ENCODE data around the gene KLHL25. TPM values are rescaled to one million over a fixed set of nuclear protein-coding genes. Genes with fewer than 3 reads are reported as not detected.

Gene KLHL25
- polyA plus RNA-seq, 1 experiment, result 4.5 TPM

DNA sequence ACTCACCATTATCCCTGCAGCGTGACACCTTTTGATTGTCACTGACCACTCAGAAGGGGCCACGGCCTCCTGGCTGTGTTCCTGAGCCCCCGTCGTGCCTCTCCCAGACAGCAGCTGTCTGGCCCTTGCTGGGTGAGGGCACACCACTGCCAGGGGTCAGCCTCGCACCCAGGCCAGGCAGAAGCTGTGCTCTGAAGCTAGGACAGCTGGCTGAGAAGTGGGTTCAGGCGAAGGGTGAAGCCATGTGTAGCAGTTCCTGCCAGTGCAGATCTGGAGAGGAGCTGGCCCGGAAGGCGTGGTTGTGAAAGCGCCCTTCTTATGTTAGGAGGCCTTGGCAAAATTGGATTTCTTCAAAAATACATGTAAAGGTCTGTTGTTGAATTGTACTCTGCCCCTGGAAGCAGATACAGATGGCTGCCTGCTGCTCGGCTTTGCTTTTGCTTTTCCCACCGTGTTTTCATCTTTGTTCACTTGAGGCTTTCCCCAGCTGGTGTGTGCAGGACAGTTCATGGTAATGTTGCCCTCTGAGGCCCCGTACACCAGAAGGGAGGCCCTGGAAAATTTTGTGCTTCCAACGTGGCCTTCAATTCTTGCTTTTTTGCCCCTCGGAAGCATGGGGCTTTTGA lies 49.1 kb downstream of the KLHL25 start:
- CTCF ChIA-PET, result no interaction called here
- DNase-seq (ENCODE audit: low read depth), result no peak
- Histone ChIP-seq H3K27me3 (ENCODE audit: control insufficient read depth, insufficient read depth, low read length) (no peaks in the 10 kb centered on the region), H3K36me3 (ENCODE audit: control insufficient read depth, insufficient read depth, low read length) (peaks cover 37% of the 10 kb centered on the region), H3K4me3 (ENCODE audit: low read depth, low read length) (no peak overlapping the region)
- TF ChIP-seq, protein P1, sequence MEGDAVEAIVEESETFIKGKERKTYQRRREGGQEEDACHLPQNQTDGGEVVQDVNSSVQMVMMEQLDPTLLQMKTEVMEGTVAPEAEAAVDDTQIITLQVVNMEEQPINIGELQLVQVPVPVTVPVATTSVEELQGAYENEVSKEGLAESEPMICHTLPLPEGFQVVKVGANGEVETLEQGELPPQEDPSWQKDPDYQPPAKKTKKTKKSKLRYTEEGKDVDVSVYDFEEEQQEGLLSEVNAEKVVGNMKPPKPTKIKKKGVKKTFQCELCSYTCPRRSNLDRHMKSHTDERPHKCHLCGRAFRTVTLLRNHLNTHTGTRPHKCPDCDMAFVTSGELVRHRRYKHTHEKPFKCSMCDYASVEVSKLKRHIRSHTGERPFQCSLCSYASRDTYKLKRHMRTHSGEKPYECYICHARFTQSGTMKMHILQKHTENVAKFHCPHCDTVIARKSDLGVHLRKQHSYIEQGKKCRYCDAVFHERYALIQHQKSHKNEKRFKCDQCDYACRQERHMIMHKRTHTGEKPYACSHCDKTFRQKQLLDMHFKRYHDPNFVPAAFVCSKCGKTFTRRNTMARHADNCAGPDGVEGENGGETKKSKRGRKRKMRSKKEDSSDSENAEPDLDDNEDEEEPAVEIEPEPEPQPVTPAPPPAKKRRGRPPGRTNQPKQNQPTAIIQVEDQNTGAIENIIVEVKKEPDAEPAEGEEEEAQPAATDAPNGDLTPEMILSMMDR (IDR thresholded peaks at IDR 0.05; ENCODE audit: insufficient read depth, low read depth, low read length), result no peak
- POLR2A ChIA-PET, result no interaction called here

GRCh38 chr15:85745023-85745422 lies 49.7 kb downstream of the KLHL25 start:
- TF ChIP-seq, protein P1 (IDR thresholded peaks at IDR 0.05; ENCODE audit: insufficient read depth, low read depth, low read length), result no peak
- Histone ChIP-seq H3K27me3 (ENCODE audit: control insufficient read depth, insufficient read depth, low read length) (no peaks in the 10 kb centered on the region), H3K4me3 (ENCODE audit: low read depth, low read length) (no peak overlapping the region), H3K36me3 (ENCODE audit: control insufficient read depth, insufficient read depth, low read length) (peaks cover 41% of the 10 kb centered on the region)
- no peak for DNase-seq (ENCODE audit: low read depth)
- CTCF ChIA-PET, result no interaction called here
- POLR2A ChIA-PET, result no interaction called here

DNA sequence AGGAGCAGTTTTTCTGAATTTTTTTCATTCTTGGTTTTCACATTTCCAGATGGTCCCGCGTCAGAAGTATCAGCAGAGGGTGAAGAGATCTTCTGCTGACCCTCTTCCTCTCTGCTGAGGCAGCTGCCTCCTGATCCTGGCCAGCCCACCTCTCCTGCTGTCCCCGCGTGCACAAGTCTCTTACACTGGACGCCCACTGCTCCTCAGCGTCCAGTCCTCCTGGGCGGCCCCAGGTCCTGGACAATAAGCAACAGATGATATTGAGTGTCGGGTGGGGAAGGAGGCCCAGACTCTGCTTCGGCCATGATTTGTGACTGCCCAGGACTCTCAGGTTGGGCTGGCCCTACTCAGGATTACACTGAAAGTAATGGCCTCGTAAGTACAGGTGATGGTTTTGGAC lies 50.1 kb downstream of the KLHL25 start:
- POLR2A ChIA-PET, result no interaction called here
- Histone ChIP-seq H3K36me3 (ENCODE audit: control insufficient read depth, insufficient read depth, low read length) (peaks cover 41% of the 10 kb centered on the region), H3K4me3 (ENCODE audit: low read depth, low read length) (no peak overlapping the region), H3K27me3 (ENCODE audit: control insufficient read depth, insufficient read depth, low read length) (no peaks in the 10 kb centered on the region)
- CTCF ChIA-PET, result interaction anchor here (0.7 kb wide), 1 partner anchor 86 kb away, joined by 3 read pairs; no protein-coding TSS in a partner anchor
- no peak for DNase-seq (ENCODE audit: low read depth)
- TF ChIP-seq, protein P1 (IDR thresholded peaks at IDR 0.05; ENCODE audit: insufficient read depth, low read depth, low read length), result no peak

- Histone ChIP-seq H3K36me3 (ENCODE audit: control insufficient read depth, insufficient read depth, low read length) (peaks cover 37% of the 10 kb centered on the region), H3K27me3 (ENCODE audit: control insufficient read depth, insufficient read depth, low read length) (no peaks in the 10 kb centered on the region), H3K4me3 (ENCODE audit: low read depth, low read length) (no peak overlapping the region)
- ChIA-PET POLR2A (no interaction called here), CTCF (interaction anchor here (0.8 to 1.4 kb wide), 2 partner anchors 9 to 14 kb away, joined by 3 to 6 read pairs; no protein-coding TSS in a partner anchor)
- no peak for DNase-seq (ENCODE audit: low read depth)
- TF ChIP-seq, protein P1 (IDR thresholded peaks at IDR 0.05; ENCODE audit: insufficient read depth, low read depth, low read length), result no peak
Observed at GRCh38 chr15:85743392-85744055, 51.2 kb downstream of the KLHL25 start.

DNA sequence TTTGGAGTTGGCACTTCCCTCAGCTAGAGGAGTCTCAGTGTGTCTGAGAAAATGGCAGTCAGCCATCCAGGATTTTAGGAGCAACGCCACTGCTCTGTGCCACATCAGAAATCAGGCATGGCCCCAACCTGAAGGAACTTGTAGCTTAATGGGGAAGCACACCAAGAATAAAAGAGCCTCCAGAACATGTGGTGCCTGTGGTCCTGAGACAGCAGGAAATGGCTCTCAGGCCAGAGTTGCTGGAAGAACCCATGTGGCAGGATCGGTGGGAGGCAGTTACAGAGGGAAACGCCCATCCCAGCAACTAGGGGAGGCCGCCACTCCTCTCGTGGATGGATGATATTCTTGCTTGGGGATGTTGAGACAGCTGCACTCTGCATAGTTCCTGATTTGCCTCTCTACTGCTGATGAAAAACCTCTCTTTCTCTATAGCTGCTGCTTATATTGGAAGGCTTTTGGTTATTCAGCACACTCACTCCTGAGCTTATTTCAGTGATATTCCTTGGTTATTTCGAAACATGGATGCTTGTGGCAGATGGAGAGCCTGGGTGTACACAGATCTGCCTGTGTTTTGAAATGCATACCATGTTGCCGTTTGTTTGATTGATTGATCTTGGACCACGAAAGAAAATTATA lies 52.4 kb downstream of the KLHL25 start:
- DNase-seq (ENCODE audit: low read depth), result no peak
- Histone ChIP-seq H3K36me3 (ENCODE audit: control insufficient read depth, insufficient read depth, low read length) (peaks cover 35% of the 10 kb centered on the region), H3K27me3 (ENCODE audit: control insufficient read depth, insufficient read depth, low read length) (no peaks in the 10 kb centered on the region), H3K4me3 (ENCODE audit: low read depth, low read length) (no peak overlapping the region)
- TF ChIP-seq, protein P1 (IDR thresholded peaks at IDR 0.05; ENCODE audit: insufficient read depth, low read depth, low read length), result no peak
- CTCF ChIA-PET, result interaction anchor here (0.9 to 1.4 kb wide), 6 partner anchors 11 to 411 kb away, joined by 3 to 6 read pairs (median 4); no protein-coding TSS in a partner anchor
- POLR2A ChIA-PET, result no interaction called here
